Fibroblast of skin of abdomen (primary cell): ENCODE results near the gene GHDC.
"Not testable (repeated sequence)": the region's sequence is repeated elsewhere in the genome, so short reads cannot be mapped to it uniquely, and the experiment has no call there.

Experiments
- DNase-seq: peaks from one replicate; pipeline ENCODE4 v3.0.0-alpha.2; 2013

Gene GHDC

DNA sequence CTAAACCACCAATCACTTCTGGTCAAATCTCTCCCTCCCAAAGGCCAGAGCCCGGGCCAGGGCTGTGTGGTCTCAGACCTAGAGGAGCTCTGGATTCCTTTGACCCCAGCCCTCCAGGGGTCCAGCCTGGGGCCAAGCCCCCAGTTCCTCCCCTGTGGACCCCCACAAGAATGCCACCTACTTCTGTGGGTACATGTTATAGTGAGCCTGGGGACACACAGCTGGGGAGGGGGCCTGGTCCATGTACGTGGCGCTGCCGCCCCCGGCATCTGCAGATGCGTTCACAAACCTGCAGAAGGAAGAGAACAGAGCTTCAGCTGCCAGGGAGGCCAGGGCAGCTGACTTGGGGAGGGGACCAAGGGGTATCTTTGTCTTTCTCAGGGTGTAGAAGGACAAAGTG is 7.9 kb upstream of the GHDC start:
- DNase-seq = no peak

DNA sequence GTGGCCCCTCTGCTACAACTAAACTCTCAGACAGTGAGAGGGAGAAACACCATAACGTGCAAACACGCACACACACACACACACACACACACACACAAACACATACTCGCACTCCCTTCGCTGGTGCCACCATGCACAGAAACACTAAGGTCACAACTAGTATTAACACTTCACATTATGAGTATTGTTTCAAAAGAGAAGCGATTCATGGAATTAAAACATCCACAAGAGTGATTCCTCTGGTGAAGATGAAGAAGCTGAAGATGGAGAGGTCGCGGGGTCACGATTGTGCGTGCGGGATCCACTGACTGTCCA is 7.1 kb upstream of the GHDC start:
- no peak for DNase-seq

DNA sequence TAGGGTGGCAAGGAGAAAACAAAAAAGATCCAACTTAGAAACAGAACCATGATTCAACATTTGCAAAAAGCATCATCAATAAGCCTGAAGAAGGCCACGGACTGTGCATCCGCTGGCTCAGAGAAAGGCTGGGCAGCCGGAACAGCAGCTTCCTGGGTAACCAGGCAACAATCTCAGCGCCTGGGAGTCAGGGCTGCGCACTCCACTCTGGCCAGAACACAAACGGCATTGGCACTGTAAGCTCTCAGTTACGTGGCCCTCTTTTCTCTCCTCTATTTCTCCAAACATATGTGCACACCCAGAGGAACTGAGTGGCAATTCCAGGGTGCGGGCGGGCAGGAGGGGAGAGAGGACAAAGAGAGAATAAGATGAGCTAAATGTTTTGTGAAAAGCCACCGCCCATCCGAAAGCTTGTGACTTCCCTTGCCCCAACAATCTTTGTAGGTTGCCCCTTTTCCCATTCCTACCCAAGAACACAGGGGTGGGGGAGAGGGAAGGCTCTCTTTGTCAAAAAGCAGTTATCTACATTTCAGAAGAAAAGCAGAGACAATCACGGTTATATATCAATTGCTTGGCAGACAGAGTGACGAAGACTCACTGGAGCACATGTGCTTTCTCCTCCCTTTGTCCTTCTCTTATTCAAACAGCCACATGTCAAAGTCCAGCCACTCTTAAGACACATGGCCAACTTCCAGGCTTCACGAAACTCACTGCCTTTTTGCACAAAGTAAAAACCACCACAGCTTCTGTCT is 6.6 kb upstream of the GHDC start:
- no peak for DNase-seq

DNA sequence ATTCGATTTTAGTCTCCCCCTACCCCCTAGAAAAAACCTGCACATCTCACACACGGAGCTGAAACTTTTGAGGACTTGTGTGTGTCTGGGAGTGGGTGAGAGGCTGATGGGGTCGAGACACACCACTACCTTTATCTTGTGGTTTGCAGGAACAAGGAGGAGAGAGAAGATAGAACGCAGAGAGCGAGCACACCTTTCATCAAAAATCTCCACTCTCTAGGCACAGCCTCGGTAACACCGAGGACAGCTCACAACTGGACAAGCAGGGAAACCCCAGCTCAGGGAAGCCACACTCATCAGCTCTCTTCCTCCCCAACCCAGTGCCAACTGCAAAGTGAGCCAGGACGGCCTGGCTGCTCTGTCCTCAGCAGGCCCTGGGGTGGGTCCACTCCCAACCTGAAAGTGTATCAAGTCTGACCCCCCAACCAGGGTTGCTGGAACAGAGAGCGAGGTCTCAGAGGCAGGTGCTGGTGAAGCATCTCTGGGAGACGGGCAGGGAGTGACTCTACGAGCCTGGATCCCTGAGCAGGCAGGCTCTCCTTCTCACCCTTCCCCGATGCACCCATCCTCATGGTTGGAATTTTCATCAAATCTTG is 5.2 kb upstream of the GHDC start:
- no peak for DNase-seq

DNA sequence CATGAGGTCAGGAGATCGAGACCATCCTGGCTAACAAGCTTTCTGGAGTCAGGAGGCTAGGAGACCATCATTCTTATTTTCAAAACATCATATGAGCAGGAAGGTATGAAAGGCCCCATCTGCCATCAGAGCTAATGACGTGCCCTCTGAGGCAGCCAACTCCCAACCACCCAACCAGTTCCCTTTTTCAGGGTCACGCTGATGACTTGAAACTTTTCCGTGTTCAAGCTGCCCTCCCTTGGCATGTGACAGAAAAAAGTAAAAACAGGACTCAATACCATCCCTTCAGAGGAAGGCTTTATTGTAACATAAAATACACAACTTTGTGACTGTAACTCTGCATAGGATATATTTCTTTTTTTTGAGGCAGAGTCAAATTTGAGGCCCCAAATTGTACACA is 4.6 kb upstream of the GHDC start:
- DNase-seq = no peak

DNA sequence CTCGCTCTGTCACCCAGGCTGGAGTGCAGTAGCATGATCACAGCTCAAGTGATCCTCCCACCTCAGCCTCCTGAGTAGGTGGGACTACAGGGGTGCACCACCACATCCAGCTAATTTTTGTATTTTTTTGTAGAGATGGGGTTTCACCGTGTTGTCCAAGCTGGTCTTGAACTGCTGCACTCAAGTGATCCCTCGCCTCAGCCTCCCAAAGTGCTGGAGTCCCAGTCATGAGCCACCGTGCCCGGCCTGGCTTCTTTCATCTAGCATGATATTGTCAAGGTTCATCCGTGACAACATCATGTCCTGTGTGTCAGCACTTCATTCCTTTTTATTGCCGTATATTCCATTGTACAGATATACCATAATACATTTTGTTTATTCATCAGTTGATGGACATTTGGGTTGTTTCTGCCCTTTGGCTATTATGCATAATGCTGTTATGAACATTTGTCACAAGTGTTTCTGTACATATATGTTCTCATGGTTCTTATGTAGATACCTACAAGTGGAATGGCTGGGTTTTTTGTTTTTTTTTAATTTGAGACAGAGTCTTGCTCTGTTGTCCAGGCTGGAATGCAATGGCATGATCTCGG is 3.4 kb upstream of the GHDC start:
- no peak for DNase-seq

DNA sequence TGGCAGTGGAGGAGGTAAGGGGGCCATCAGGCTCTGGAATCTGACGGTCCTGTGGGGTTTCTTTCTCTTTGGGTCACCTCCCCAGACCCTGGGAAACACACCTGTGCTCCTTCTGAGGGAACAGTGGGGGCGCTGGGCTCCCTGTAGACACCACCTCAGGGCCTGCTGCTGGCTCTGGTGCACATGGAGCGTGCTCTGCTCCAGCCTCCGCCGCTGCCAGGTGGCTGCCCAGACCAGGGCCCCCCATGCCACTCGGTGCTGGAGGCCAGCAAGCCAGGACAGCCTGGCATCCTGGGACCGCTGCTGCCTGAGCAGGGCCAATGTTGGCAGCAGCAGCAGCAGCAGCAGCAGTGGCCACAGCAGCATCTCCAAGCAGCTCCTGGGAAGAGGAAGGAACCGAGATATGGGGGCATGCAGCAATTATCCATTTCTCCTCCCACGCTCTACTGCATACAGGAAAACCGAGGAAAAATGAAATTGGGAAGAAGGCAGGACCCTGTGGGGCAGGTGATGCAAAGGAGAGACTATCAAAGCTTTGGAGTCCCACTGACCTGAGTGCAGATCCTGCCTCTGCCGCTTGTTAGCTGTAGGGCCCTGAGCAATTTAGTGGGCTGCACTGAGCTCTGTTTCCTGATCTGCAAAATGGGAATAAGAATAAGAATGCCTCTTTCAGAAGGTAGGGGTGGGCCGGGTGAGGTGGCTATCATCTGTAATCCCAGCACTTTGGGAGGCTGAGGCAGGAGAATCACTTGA is 902 bp downstream of the GHDC start:
- DNase-seq = no peak

DNA sequence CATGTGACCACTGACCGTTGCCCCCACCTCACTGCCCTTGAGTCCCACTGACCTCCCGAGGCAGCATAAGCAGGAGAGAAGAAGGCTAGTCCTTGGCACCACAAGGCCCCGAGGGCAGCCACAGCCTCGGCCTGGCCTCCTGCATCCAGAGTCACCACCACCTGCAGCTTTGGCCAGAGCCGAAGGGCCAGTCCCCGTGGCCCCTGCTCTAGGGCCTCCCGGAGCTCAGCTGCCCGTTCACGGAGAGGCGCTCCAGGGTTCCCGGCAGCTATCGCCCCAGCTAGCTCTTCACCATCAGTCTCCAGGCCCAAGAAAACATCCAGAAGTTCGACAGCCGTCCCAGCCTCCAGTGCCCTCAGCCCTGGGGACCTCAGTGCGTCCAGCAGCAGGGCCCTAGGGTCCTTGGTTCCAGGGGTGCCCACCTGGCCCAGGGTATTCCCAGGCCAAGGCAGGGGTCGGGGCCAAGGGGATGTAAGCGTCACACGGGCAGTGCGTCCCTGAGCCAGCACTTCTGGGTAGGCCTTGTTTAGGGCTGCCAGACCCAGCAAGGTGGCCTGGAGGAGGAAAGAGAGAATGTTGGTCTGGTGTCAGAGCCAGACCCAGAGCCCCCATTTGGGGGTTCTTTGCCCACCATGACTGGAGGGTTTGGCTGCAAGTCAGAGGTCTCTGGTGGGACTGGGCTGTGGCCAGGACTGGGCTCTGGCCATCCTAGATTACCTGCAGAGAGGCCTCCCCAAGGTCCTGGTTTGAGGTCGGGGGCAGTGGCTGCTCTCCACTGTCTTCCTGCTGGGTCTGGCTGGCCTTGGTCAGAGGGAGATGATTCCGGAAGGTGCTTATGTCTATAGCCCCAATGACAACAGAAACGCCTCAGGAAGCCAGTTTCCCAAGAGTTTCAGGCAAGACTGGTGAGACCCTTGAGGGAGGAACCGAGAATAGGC is 1.8 kb downstream of the GHDC start:
- DNase-seq = no peak

DNA sequence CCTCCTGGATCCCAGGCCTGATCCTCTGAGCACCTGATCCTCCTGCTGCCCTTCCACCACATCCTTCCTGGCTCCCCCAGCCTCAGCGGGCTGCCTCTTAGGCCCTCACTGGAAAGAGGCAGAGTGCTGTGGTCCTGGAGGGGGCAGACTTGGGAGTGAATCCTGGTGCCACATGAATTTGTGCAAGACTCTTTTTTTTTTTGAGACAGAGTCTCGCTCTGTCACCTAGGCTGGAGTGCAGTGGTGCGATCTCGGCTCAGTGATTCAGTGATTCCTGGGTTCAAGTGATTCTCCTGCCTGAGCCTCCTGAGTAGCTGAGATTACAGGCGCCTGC is 3.1 kb downstream of the GHDC start:
- no peak for DNase-seq

DNA sequence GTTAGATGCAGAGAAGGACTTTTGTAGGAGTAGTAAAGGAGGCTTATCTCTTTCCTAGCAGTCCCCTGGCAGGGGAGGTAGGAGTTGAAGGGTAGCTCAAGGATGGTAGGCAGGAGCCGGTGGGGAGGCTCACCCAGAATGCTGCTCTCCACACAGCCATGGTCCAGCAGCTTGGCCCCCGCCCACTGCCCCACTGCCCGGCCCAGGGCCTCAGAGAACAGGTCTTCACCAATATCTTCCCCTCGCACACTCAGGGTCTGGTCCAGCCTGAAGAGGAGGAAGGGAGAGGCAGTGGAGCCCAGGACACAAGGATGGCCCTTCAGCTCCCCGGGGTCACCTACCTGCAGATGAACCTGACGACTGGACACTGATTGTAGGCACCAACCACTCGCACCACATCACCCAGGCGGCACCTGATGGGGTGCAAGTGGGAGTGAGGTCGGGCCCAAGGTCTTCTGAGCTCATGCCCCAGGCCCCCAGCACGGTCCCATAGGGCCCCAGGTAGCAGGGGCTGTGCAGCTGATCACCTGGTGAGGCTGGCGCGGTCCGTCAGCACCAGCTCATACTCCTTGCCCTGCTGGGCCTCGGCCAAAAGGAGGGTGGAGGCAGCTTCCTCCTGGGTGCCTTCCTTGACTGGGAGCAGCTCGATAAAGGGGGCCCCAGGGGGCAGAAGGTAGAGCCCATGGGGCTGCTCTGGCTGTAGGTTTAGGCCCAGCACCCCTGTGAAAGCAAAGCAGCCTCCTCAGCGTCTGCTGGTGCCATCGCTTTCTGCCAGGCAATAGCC is 3.6 kb downstream of the GHDC start:
- no peak for DNase-seq

DNA sequence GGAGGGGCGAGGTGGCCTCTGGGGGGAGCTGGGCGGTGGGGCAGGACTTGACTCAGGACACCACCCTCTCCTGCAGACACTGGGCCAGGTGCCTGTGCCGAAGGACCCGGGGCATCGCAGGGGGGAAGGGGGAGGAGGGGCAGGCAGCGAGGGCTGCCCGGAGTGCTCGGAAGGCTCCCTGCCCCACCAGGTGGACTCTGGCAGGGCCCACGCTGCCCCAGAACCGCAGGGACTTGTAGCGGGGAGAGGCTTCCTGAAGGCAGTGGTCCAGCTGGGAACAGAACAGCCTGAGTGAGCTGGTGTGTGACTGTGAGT is 4.7 kb downstream of the GHDC start:
- DNase-seq = no peak

DNA sequence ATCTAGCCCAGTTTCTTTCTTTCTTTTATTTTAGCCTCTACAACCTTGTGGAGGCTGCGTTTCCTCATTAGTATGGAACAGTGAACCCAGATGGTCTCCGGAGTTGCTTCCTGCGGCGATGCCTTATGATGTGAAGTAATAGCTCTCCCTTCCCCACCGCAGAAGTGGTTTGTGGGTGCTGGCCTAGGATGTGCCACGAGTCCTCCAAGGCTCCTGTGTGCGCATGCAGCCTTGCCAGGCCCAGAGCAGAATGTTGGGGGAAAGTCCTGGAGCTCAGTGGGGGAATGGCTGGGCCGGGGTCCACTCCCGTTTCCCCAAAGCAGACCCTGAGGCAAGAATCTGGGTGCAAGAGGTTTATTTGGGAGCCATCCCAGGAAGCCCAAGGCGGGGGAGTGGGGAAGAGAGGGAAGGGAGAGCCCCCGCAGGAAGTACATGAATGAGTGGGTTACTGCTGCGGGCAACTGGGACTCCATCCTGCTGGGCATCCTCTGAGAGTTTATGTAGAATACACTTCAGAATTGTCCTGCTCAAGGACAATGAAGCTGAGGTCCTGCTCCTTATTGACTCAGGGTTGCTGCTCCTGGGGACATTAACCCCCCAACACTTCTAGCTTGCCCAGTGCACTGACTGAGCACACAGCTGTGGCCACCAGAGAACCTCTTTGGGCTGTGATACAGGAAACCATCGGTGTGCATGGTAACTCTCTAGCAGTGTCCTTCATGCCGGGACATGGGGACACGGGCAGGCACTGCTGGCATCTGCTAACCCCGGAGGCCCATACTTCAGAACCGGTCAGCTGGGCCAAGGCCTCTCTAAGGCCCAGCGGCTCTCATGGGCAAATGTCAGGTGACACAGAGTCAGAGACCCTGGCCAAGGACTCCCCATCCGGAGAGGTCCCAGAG is 5.3 kb downstream of the GHDC start:
- no peak for DNase-seq

DNA sequence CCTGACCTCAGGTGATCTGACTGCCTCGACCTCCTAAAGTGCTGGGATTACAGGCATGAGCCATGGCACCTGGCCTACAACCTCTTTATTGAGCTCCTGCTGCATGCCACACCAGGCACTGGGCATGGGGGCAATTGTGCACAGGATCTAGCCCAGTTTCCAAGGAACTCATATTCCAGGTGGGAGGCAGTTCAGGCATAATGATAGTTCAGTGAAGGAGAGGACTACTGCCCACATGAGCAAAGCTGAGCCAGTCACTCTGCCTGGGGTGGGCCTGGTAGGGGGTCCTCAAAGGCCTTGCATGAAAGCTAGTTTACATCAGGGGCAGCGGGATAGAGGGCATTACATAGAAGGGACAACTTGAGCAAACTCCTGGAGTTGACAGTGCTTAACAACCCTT is 6.5 kb downstream of the GHDC start:
- DNase-seq = no peak

DNA sequence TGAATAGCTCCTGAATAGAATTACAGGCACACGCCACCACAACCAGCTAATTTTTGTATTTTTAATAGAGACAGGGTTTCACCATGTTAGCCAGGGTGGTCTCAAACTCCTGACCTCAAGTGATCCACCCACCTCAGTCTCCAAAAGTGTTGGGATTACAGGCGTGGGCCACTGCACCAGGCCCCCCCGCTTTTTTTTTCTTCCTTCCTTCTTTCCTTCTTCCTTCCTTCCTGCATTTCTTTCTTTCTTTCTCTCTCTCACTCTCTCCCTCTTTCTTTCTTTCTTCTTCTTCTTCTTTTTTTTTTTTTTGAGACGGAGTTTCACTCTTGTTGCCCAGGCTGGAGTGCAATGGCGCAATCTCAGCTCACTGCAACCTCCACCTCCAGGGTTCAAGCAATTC is 8.1 kb downstream of the GHDC start:
- not testable (repeated sequence) for DNase-seq

DNA sequence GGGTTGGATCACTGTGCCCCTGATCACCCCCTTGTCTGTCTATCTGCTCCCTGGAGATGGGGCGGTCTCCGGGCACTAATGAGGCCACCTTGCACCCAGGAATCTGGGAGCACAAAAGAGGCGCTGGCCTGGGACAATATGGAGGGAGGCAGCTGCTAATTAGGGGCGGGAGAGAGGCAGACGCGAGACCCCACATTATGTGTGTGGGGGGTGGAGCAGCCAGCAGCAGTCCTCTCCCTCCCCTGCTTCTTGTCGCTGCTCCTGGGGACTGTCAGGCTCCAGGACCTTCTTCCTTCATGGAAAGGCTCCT is 8.7 kb downstream of the GHDC start:
- DNase-seq = no peak

DNA sequence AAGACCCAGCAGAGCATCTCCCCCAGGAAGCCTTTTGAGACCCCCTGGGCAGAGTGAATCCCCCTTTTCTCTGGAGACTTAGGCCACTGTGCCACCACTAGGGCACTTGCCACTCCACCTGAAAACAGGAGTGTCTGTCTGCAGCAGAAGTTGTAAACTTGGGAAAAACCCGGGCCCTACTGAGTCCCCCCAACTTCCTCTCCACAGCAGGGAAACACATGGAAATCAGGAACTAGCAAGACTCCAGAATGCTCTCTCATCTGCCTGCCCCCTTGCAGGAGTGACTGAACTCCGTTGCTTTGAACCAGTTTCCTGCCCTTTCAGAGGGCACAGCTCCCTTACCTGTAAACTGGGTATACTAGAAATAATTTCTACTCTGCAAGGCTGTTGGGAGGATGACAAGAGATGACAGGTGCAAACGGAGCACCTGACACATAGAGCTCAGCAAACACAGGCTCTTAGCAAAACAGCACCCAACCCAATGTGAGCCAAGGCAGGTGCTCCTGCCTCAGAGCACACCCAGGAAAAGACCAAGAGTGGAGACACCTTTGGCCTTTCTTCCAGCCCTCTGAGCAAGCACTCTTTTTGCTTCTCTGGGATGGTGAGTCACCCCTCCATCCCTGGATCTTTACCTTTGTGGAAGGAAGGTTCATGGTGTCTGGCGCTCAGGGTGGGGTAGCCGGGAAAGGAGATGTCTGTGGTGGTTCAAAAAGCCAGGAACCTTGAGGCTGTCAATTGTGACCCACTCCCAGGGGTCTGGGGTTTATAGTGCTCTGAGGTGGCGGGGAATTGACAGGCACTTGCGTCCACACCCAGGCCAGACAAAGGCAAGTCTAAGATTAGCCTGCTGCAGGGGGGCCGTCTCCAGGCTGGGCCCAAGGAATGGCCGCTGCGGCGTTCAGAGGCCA is 9.3 kb downstream of the GHDC start, which contains the start of gene HCRT:
Gene HCRT, minus strand, starts transcription at position 740 of the 908 bp plus-strand sequence. Its CDS starts 87 bp downstream, at position 653.
- no peak for DNase-seq

DNA sequence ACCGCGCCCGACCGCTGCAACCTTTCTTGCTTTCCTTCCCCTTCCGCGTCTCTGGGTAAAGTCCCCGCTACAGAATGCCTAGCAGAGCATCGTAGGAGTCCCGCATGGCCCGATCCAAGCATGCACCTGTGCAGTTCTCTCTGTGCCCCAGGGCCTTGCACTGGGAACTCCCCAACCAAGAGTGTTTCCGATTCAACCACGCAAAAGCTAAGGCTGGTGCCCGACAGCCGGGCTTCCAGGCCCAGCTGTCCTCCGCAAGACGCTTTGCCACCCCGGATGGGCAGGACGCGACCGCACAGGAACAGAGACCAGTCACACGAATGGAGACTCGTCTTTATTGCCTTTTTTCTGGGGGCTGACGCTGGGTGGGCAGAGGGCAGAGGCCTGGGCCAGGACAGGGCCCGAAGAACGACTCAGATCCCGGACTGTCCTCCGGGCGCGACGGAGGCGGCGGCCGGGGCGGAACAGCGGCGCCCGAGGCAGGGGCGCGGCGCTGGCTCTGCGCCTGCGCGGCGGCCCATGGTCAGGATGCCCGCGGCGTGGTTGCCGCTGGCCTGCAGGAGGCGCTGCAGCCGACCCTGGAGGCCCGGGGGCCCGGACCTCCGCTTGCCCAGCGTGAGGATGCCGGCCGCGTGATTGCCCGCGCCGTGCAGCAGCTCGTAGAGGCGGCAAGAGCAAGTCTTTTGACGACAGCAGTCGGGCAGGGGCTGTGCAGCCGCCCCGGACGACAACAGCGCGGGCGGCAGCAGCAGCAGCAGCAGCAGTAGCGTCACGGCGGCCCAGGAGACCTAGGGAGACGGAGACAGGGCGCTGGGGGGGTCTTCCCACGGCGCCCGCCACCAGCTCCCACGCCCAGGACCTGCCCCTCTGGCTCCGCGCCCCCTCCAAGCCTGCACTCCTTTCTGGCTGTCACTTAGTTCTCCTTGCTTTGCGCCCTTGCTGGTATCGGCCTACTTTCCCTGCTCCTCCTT is 10.3 kb downstream of the GHDC start:
- peak; percentile 60 for DNase-seq

DNA sequence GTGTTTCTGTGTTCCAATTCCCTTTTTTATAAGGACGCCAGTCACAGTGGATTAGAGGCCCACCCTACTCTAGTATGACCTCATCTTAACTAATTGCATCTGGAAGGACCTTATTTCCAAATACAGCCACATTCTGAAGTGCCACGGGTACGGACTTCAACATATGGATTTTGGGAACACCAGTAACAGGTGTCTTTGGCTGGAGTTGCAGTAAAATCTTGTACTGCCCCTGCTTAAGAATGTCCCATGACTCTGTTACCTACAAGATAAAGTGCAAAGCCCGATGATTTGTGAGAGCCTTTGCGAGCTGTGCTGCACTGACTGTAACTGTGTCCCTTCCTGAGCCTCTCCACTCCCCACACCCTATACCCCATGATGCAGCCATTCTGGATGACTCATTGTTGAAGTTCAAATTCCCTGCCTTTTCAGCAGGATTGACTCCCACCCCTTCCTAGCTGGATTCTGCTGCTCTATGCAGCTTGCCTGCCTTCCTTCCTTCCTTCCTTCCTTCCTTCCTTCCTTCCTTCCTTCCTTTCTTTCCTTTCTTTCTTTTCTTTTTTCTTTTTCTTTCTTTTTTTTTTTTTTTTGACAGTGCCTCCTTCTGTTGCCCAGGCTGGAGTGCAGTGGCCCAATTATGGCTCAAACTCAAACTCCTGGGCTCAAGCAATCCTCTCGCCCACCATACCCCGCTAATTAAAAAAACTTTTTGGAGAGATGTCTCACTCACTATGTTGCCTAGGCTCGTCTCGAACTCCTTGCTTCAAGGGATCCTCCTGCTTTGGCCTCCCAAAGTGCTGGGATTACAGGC is 11.2 kb downstream of the GHDC start:
- DNase-seq = peak; percentile 16
